PC-9 (cell line): ENCODE results near the gene PIWIL4.

Experiments
- CTCF ChIP-seq: fragments of 200-600 bp; sonication (generic); conservative IDR thresholded peaks from 2 replicates; pipeline ENCODE4 v1.6.1; 2017; ENCODE audit warnings: mixed run types, antibody characterized with exemption, mild to moderate bottlenecking, moderate library complexity
- EZH2 ChIP-seq: fragments of 200-600 bp; sonication (generic); IDR thresholded peaks from 2 replicates; pipeline ENCODE4 v1.8.0; 2017; ENCODE audit warnings: antibody characterized with exemption, low read depth

GRCh38 chr11:94650756-94651155, 83.6 kb downstream of the PIWIL4 start:
- no peak for TF ChIP-seq CTCF
- no peak for TF ChIP-seq EZH2
